Endothelial cell of umbilical vein (primary cell): ENCODE measurements around the gene SPCS3. TPM values are rescaled to one million over a fixed set of nuclear protein-coding genes. Genes with fewer than 3 reads are reported as not detected.

Source experiments
- BruUV-seq: library from RNA; stranded (reverse); fragments of 400-500 nt; replicated peaks from 2 replicates; lab custom pipeline; 2021; lab: Mats Ljungman, UMichigan
- CTCF ChIA-PET: fragments of 300-600, 350-600 bp; sonication (Branson Sonifier 250); formaldehyde crosslinking; loops from one replicate; lab custom pipeline; 2021; ENCODE audit warnings: antibody characterized with exemption, inconsistent platforms; lab: Charles Lee
- POLR2A ChIA-PET: fragments of 300-600, 350-600 bp; sonication (Branson Sonifier 250); formaldehyde crosslinking; loops from one replicate; lab custom pipeline; 2021; ENCODE audit warnings: antibody characterized with exemption, inconsistent platforms; lab: Charles Lee
- DNase-seq: peaks from one replicate; pipeline ENCODE4 v3.0.0-alpha.2; 2011; ENCODE audit warnings: low read depth, low spot score
- FAIRE-seq: peaks from 2 replicates; lab custom pipeline; 2011; peaks lifted over from hg19 to GRCh38; lab: Jason Lieb, UNC
- H2AFZ ChIP-seq: 2 replicates; pipeline ENCODE4 v1.6.0; 2012; ENCODE audit warnings: low read depth, low read length, control low read depth, inconsistent platforms
- H3K27ac ChIP-seq: 2 replicates; pipeline ENCODE4 v1.5.1; 2011; ENCODE audit warnings: low read depth, mild to moderate bottlenecking, control low read depth, low read length, moderate library complexity; ENCODE audit not compliant: insufficient read depth
- H3K27me3 ChIP-seq, 2 experiments: 2 replicates each; pipeline versions ENCODE4 v1.6.0 to v1.6.1; 2011; ENCODE audit warnings: low read length in 2 of 2, mixed read lengths in 1 of 2; ENCODE audit not compliant: control insufficient read depth in 2 of 2, insufficient read depth in 2 of 2
- H3K36me3 ChIP-seq, 2 experiments: 2 replicates in 1 of 2; 3 replicates in 1 of 2; pipeline ENCODE4 v1.5.1; 2011; ENCODE audit warnings: low read length in 2 of 2, mild to moderate bottlenecking in 1 of 2, moderate library complexity in 1 of 2; ENCODE audit not compliant: control insufficient read depth in 2 of 2, insufficient read depth in 2 of 2; ENCODE audit errors: extremely low read depth in 1 of 2
- H3K4me1 ChIP-seq: 3 replicates; pipeline ENCODE4 v1.5.1; 2011; ENCODE audit warnings: mild to moderate bottlenecking, low read length; ENCODE audit not compliant: control insufficient read depth, insufficient read depth; ENCODE audit errors: extremely low read depth
- H3K4me2 ChIP-seq: 2 replicates; pipeline ENCODE4 v1.6.1; 2011; ENCODE audit warnings: low read length, control low read depth, mixed read lengths; ENCODE audit not compliant: insufficient read depth
- H3K4me3 ChIP-seq, 3 experiments: fragments of 200-600 bp in 1 of 3; sonication (generic), shearing (Covaris generic) in 1 of 3; replicated peaks in 1 of 3; 2 replicates each; pipeline ENCODE4 v1.5.1; 2011 to 2016; ENCODE audit warnings: control low read depth in 3 of 3, low read length in 3 of 3, mild to moderate bottlenecking in 2 of 3, inconsistent platforms in 1 of 3, low read depth in 1 of 3, moderate library complexity in 1 of 3; ENCODE audit not compliant: insufficient read depth in 1 of 3
- H3K79me2 ChIP-seq: 2 replicates; pipeline ENCODE4 v1.6.0; 2012; ENCODE audit warnings: low read length, inconsistent platforms; ENCODE audit not compliant: control insufficient read depth, insufficient read depth
- H3K9ac ChIP-seq: replicated peaks from 2 replicates; pipeline ENCODE3; 2011; ENCODE audit warnings: low read length, control low read depth; ENCODE audit not compliant: insufficient read depth; ENCODE audit errors: extremely low read depth
- H3K9me1 ChIP-seq: replicated peaks from 3 replicates; pipeline ENCODE4 v1.6.0; 2011; ENCODE audit warnings: mild to moderate bottlenecking, low read length; ENCODE audit not compliant: control insufficient read depth, insufficient read depth; ENCODE audit errors: extremely low read depth
- H3K9me3 ChIP-seq: replicated peaks from 2 replicates; pipeline ENCODE4 v1.5.1; 2012; ENCODE audit warnings: low read length, inconsistent platforms; ENCODE audit not compliant: control insufficient read depth, insufficient read depth
- H4K20me1 ChIP-seq: replicated peaks from 2 replicates; pipeline ENCODE3; 2011; ENCODE audit warnings: mild to moderate bottlenecking, low read length; ENCODE audit not compliant: control insufficient read depth, insufficient read depth; ENCODE audit errors: extremely low read depth
- EZH2 ChIP-seq: IDR thresholded peaks from 2 replicates; pipeline ENCODE4 v1.6.1; 2012; ENCODE audit warnings: borderline replicate concordance, low read depth, mild to moderate bottlenecking, moderate library complexity, low read length, inconsistent platforms; ENCODE audit not compliant: severe bottlenecking
- FOS ChIP-seq: IDR thresholded peaks from 2 replicates; pipeline ENCODE4 v1.6.1; 2011; ENCODE audit warnings: mild to moderate bottlenecking, low read length, moderate library complexity, borderline replicate concordance; ENCODE audit not compliant: insufficient read depth
- GATA2 ChIP-seq: IDR thresholded peaks from 2 replicates; pipeline ENCODE4 v1.7.0; 2011; ENCODE audit warnings: low read depth, mild to moderate bottlenecking, moderate library complexity, mixed read lengths, low read length; ENCODE audit not compliant: insufficient read length, insufficient read depth
- JUN ChIP-seq: IDR thresholded peaks from 2 replicates; pipeline ENCODE4 v1.6.1; 2011; ENCODE audit warnings: borderline replicate concordance, low read depth; ENCODE audit not compliant: insufficient read length, insufficient read depth
- MAX ChIP-seq: IDR thresholded peaks from 2 replicates; pipeline ENCODE4 v1.6.1; 2011; ENCODE audit not compliant: insufficient read depth, insufficient read length
- MYC ChIP-seq: IDR thresholded peaks from one replicate; pipeline ENCODE4 v1.6.1; 2011; ENCODE audit warnings: mild to moderate bottlenecking, low read depth, low read length
- POLR2A ChIP-seq: IDR thresholded peaks from 2 replicates; pipeline ENCODE4 v1.6.1; 2012; ENCODE audit warnings: low read depth, mild to moderate bottlenecking, control low read depth, low read length
- POLR2AphosphoS5 ChIP-seq: IDR thresholded peaks from 2 replicates; pipeline ENCODE4 v1.6.1; 2012; ENCODE audit warnings: low read depth, mild to moderate bottlenecking, control low read depth, low read length, moderate library complexity; ENCODE audit not compliant: insufficient read depth
- dilution Hi-C: fragments of 300-500 bp; cut with MboI; formaldehyde crosslinking; loops from one replicate; pipeline ENCODE4 v1.15.0; 2019; ENCODE audit warnings: low sequenced_read_pairs; ENCODE audit not compliant: extremely low pct_ligation_motif_present
- intact Hi-C: fragments of 100-400 bp; cut with micrococcal nuclease; formaldehyde crosslinking; loops from one replicate; pipeline ENCODE4 v1.10.0; 2022
- polyA plus RNA-seq, 4 experiments: library from polyadenylated mRNA; depleted of rRNA in 3 of 4; stranded (reverse) in 3 of 4; unstranded in 1 of 4; fragments of >200 nt; gene quantifications; 2 replicates each; pipeline versions ENCODE4 v1.2.1 to v1.2.3, GENCODE V29; 2011 to 2012; ENCODE audit warnings: missing spikeins in 1 of 4
- total RNA-seq: library from RNA; stranded (reverse); gene quantifications from 2 replicates; pipeline ENCODE4 v1.2.3, GENCODE V29; 2021
- TF ChIP-seq, protein P1 (sequence below), 2 donors: IDR thresholded peaks; 1 replicate in 1 of 2; 2 replicates in 1 of 2; pipeline ENCODE4 v1.5.1; 2011; ENCODE audit warnings: low read length in 2 of 2, mild to moderate bottlenecking in 2 of 2, moderate library complexity in 2 of 2, control low read depth in 1 of 2, inconsistent platforms in 1 of 2, low read depth in 1 of 2; ENCODE audit not compliant: insufficient read depth in 1 of 2; ENCODE audit errors: extremely low read depth in 1 of 2

SPCS3 gene
- total and polyA plus RNA-seq, 2 donors (not counting 3 experiments of a cell fraction or from before 2014, with no cell fraction given) = 36.4 to 183 TPM

- intact Hi-C loops = no loop called here
- no TSS peak for BruUV-seq
- no peak for FAIRE-seq
Measured at GRCh38 chr4:176272799-176273198, 47.0 kb upstream of the SPCS3 start.

More at GRCh38 chr4:176272799-176273198, 47.0 kb upstream of the SPCS3 start:
- H3K9me1 ChIP-seq = no peaks in the 10 kb centered on the region
- POLR2A ChIA-PET = no interaction called here
- peaks cover 0 to 2% of the 10 kb centered on the region in 2 experiments for H3K27me3 ChIP-seq
- H4K20me1 ChIP-seq = no peaks in the 10 kb centered on the region
- DNase-seq = no peak
- H3K4me3 ChIP-seq = no peak overlapping the region
- H3K4me1 ChIP-seq = no peaks in the 10 kb centered on the region
- dilution Hi-C loops = no loop called here
- H3K36me3 ChIP-seq = no peaks in the 10 kb centered on the region
- H3K4me2 ChIP-seq = no peak overlapping the region
- CTCF ChIA-PET = no interaction called here
- no peaks in the 10 kb centered on the region for H3K79me2 ChIP-seq
- TF ChIP-seq GATA2 (no peak), FOS (no peak), POLR2AphosphoS5 (no peak), POLR2A (no peak), MAX (no peak), EZH2 (no peak), MYC (no peak), JUN (no peak)
- TF ChIP-seq, protein P1, sequence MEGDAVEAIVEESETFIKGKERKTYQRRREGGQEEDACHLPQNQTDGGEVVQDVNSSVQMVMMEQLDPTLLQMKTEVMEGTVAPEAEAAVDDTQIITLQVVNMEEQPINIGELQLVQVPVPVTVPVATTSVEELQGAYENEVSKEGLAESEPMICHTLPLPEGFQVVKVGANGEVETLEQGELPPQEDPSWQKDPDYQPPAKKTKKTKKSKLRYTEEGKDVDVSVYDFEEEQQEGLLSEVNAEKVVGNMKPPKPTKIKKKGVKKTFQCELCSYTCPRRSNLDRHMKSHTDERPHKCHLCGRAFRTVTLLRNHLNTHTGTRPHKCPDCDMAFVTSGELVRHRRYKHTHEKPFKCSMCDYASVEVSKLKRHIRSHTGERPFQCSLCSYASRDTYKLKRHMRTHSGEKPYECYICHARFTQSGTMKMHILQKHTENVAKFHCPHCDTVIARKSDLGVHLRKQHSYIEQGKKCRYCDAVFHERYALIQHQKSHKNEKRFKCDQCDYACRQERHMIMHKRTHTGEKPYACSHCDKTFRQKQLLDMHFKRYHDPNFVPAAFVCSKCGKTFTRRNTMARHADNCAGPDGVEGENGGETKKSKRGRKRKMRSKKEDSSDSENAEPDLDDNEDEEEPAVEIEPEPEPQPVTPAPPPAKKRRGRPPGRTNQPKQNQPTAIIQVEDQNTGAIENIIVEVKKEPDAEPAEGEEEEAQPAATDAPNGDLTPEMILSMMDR (IDR thresholded peaks at IDR 0.05; ENCODE audit: extremely low read depth in 1 of 2, insufficient read depth in 1 of 2, low read depth in 1 of 2, low read length in 2 of 2) = no peak
- no peaks in the 10 kb centered on the region for H3K9me3 ChIP-seq
- H2AFZ ChIP-seq = no peak overlapping the region
- no peak overlapping the region for H3K27ac ChIP-seq
- H3K9ac ChIP-seq = no peak overlapping the region
